ENCODE measurements around the gene PACSIN1. TPM values are rescaled to one million over a fixed set of nuclear protein-coding genes. Genes with fewer than 3 reads are reported as not detected.
A peak's percentile ranks its signal among the peaks of the same experiment; 100 is the strongest.

PACSIN1 gene
- total RNA-seq, result 11.3 TPM
- long read RNA-seq, full-length matches to known transcripts, result 5 of 26 reads
- long read RNA-seq, partial matches to known transcripts, result 21 of 26 reads
- long read RNA-seq, other reads (novel, unspliced or antisense), result 0 of 26 reads

- peak; percentile 49 for DNase-seq
- ATAC-seq (ENCODE audit: poor library complexity), result peak; percentile 76
- intact Hi-C loops (cut with DNase I), result no loop called here
These were observed at the start of gene PACSIN1 for GRCh38 chr6:34465531-34466241. PACSIN1 (plus strand) TSS chr6:34466076; CDS start chr6:34526306, 60,230 bp downstream.

DNA sequence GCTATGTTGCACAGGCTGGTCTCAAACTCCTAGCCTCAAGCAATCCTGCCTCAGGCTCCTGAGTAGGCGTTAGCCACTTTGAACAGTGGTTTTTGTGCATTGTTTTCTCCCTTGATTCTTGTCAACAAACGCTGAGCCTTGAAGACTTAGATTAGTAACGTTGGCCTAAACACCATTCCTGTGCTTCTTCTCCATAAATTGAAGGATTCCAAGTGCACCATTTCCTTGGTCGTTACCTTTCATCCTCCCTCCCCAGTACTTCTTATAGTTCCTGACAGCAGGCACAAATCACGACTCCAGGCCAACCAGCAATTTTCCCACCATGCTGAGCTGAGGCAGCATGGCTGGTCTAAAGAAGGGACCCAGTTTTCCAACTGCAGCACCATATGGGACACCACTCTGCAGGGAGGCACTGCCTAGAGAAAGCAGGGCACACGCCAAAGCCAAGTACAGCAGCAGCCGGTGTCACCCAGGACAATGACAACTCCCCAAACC, 49.0 kb upstream of the PACSIN1 start:
- no peak for DNase-seq
- intact Hi-C loops (cut with DNase I), result loop anchor here (5.0 kb wide), 1 partner anchor 220 kb away; no protein-coding TSS in a partner anchor
- no peak for ATAC-seq (ENCODE audit: poor library complexity)

- no peak for DNase-seq
- ATAC-seq (ENCODE audit: poor library complexity), result no peak
- intact Hi-C loops (cut with DNase I), result loop anchor here (5.0 kb wide), 1 partner anchor 221 kb away; no protein-coding TSS in a partner anchor
These were observed 47.5 kb upstream of the PACSIN1 start for GRCh38 chr6:34418367-34418766.

GRCh38 chr6:34423254-34423653, 42.6 kb upstream of the PACSIN1 start:
- ATAC-seq (ENCODE audit: poor library complexity), result no peak
- intact Hi-C loops (cut with DNase I), result no loop called here
- DNase-seq, result no peak

DNA sequence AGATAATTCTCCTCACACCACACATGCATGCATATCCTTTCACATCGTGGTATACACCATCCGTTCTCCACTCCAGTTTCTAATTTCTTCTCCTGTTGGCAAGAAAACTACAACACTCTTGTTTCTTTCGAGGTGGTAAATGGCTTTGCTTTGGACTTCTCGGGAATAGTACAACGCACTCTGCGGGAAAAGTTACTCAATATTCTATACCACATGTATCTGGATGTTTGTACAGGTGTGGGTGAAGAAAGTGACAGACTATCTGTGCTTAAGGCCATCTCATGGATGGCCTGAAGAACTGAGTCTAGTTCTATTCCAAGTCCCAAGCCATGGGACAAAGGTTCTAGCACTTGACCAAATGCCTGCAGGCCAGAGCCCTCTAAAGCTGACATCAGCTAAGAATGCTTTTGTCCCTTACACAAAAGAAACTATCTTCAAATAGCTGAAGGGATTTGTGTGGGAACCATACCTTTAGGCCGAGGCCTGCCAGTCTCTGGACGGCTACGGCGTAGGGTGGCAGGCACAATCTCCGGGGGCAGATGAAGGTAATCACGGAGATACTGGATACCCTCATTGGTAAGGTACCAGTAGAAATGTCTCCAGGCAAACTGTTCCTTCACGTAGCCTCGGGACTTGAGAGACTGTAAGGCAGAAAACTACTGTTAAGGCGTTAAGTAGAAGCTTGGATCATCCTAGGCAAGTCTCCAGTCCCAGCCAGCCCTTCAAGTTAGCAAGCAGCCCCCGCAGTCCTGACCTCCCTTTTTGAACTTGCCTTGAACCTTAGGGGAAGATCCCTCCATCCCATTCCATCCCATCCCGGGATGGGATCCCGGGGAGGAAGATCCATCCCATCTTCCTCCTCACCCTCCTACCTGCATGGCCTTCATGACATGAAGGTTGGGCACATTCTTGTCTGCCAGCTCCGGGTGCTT, 41.4 kb upstream of the PACSIN1 start:
- DNase-seq (no peak), ATAC-seq (ENCODE audit: poor library complexity) (no peak)
- intact Hi-C loops (cut with DNase I), result no loop called here

GRCh38 chr6:34425132-34425497, 40.8 kb upstream of the PACSIN1 start:
- no peak for DNase-seq
- intact Hi-C loops (cut with DNase I), result no loop called here

GRCh38 chr6:34425498-34426410, 40.1 kb upstream of the PACSIN1 start, which contains the start of gene RPS10:
RPS10 (minus strand) TSS chr6:34426069; CDS start chr6:34425221, 848 bp downstream.
- ATAC-seq (ENCODE audit: poor library complexity) (peak; percentile 99), DNase-seq (peak; percentile 97)
- intact Hi-C loops (cut with DNase I), result no loop called here

More at GRCh38 chr6:34425132-34425497, 40.8 kb upstream of the PACSIN1 start:
- ATAC-seq (ENCODE audit: poor library complexity), result no peak

DNA sequence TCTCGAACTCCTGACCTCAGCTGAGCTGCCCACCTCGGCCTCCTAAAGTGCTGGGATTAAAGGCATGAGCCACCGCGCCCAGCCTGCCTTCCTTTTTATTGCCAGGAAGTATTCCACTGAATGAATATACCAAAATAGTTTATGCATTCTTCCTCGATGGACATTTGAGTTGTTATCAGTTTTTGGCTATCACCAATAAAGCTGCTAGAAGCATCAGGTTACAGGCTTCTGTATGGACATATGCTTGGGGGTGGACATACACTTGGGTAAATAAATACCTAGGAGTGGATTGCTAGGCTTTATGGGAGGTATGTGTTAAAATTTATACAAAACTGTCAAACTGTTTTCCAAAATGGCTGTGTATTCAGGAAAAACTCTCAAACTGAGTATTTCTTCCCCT, 30.0 kb upstream of the PACSIN1 start:
- intact Hi-C loops (cut with DNase I), result no loop called here
- DNase-seq (no peak), ATAC-seq (ENCODE audit: poor library complexity) (no peak)

- ATAC-seq (ENCODE audit: poor library complexity) (no peak), DNase-seq (no peak)
- intact Hi-C loops (cut with DNase I), result no loop called here
These were observed 28.9 kb upstream of the PACSIN1 start for GRCh38 chr6:34436803-34437643.

DNA sequence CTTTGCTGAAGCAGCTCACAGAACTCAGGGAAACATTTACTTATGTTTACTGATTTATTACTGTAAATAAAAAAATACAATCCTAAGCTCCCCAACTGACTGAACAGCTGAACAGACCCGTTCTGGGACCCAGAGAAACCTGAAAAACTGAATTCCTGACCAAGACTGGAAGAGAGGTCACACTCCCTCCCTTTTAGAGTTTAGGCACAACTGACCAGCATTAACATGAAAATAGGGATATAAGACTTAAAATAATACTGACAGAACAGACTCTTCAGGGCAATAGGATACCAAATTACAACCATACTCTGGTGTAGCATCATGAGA, 28.3 kb upstream of the PACSIN1 start:
- ATAC-seq (ENCODE audit: poor library complexity) (no peak), DNase-seq (no peak)
- intact Hi-C loops (cut with DNase I), result no loop called here

- intact Hi-C loops (cut with DNase I), result no loop called here
- ATAC-seq (ENCODE audit: poor library complexity) (no peak), DNase-seq (no peak)
These were observed 27.2 kb upstream of the PACSIN1 start for GRCh38 chr6:34438705-34439104.

DNA sequence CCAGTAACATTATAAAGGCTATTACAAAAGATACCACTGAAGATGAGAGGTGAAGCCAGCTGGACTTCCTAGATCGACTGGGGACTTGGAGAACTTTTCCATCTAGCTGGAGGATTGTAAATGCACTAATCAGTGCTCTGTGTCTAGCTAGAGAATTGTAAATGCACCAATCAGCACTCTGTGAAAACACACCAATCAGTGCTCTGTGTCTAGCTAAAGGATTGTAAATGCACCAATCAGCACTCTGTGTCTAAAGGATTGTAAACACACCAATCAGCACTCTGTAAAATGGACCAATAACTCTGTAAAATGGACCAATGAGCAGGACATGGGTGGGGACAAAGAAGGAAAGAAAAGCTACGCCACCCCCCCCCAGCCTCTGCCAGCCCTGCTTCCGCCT, 26.4 kb upstream of the PACSIN1 start:
- ATAC-seq (ENCODE audit: poor library complexity) (no peak), DNase-seq (no peak)

GRCh38 chr6:34441526-34441925, 24.4 kb upstream of the PACSIN1 start:
- ATAC-seq (ENCODE audit: poor library complexity) (no peak), DNase-seq (no peak)
- intact Hi-C loops (cut with DNase I), result no loop called here

More for the DNA sequence above, 26.4 kb upstream of the PACSIN1 start:
- intact Hi-C loops (cut with DNase I), result no loop called here

DNA sequence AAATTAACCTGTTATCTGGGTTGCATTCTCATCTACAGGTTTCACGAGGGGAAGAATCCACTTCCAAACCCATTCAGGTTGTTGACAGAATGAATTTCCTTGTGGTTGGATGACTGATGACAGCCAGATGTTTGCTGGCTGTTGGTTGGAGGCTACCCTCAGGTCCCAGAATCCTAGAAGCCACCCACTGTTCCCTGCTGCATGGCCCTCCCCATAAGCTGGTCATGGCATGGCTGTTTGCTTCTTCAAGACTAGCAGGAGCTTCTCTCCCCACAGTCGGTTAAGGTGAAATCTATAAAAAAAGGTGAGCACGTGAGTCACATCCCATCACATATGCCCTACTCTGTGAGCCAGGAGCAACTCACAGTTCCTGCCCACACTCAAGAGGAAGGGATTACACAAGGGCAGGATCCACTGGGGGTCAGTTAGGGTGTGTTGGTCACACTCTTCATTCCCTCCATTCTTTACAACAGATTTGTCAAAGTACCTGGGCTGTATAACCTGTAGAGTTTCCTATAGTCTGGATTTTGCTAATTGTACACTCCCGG, 20.5 kb upstream of the PACSIN1 start:
- no peak for DNase-seq
- ATAC-seq (ENCODE audit: poor library complexity), result no peak
- intact Hi-C loops (cut with DNase I), result no loop called here

DNA sequence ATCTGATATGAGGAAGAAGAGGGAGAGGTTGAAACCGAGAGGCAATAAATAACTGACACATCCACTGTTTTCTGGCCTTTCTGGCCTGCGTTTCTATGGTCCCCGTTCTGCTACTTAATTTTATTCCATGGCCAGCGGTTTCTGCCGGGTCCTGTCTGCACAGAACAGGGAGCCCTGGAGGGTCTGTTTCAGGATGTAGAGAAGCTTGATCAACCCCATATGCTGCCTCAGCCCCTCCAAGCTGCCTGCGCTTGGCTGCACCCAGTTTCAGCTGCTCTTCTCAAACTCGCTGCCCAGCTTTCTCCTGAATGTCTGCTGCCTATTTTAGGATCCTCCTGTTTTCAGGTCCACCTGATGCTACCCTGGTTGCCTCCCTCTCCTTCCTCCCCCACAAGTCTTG, 18.5 kb upstream of the PACSIN1 start:
- ATAC-seq (ENCODE audit: poor library complexity), result no peak
- intact Hi-C loops (cut with DNase I), result no loop called here
- no peak for DNase-seq

- ATAC-seq (ENCODE audit: poor library complexity), result no peak
- no peak for DNase-seq
- intact Hi-C loops (cut with DNase I), result no loop called here
These were observed 18.0 kb upstream of the PACSIN1 start for GRCh38 chr6:34447910-34448309.

DNA sequence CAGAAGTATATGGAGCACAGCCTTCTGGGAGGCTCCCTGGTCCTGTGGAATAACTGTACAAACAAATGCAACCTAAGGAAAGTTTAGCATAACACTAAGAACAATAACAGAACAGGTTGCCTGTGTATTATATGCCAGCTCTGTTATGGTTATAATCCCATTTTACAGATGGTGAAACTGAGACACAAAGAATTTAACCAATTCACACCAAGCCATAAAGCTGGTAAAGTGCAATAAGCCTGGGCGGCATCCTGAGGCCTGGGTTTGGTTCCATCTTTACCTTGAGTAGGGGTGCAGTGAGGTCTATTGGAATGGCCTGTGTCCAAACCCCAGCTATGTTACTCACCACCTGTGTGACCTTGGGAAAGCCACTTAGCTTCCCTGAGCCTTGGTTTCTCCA, 14.7 kb upstream of the PACSIN1 start:
- ATAC-seq (ENCODE audit: poor library complexity), result no peak
- intact Hi-C loops (cut with DNase I), result no loop called here
- DNase-seq, result no peak
